Calu3 (cell line): ENCODE results near the gene FBXW8. TPM values are rescaled to one million over a fixed set of nuclear protein-coding genes. Genes with fewer than 3 reads are reported as not detected.

Source experiments
- BruUV-seq: library from RNA; stranded (reverse); fragments of 400-500 nt; replicated peaks from 2 replicates; lab custom pipeline; 2021; lab: Mats Ljungman, UMichigan
- CTCF ChIA-PET: fragments of 300-600 bp; sonication (Branson Sonifier 250); formaldehyde crosslinking; loops from one replicate; lab custom pipeline; 2022; ENCODE audit warnings: antibody characterized with exemption; lab: Charles Lee
- DNase-seq: peaks from one replicate; pipeline ENCODE4 v3.0.0; 2022
- H3K27ac Mint-ChIP-seq: one replicate; pipeline ENCODE4 v1.8.0; 2022; ENCODE audit warnings: mixed read lengths; ENCODE audit not compliant: unreplicated experiment
- H3K27me3 Mint-ChIP-seq: one replicate; pipeline ENCODE4 v1.8.0; 2022; ENCODE audit warnings: mixed read lengths; ENCODE audit not compliant: unreplicated experiment
- H3K36me3 Mint-ChIP-seq: one replicate; pipeline ENCODE4 v1.8.0; 2022; ENCODE audit warnings: mild to moderate bottlenecking, moderate library complexity, mixed read lengths; ENCODE audit not compliant: insufficient read depth, unreplicated experiment
- H3K4me1 Mint-ChIP-seq: one replicate; pipeline ENCODE4 v1.8.0; 2022; ENCODE audit warnings: mild to moderate bottlenecking, low read depth, mixed read lengths; ENCODE audit not compliant: unreplicated experiment
- H3K4me3 Mint-ChIP-seq: one replicate; pipeline ENCODE4 v1.8.0; 2022; ENCODE audit warnings: mild to moderate bottlenecking, low read depth, moderate library complexity, mixed read lengths; ENCODE audit not compliant: unreplicated experiment
- H3K9me3 Mint-ChIP-seq: one replicate; pipeline ENCODE4 v1.8.0; 2022; ENCODE audit warnings: low read depth, mixed read lengths; ENCODE audit not compliant: unreplicated experiment
- intact Hi-C: fragments of 100-400 bp; cut with micrococcal nuclease; formaldehyde crosslinking; loops from one replicate; pipeline ENCODE4 v1.10.0; 2022; ENCODE audit not compliant: unreplicated experiment
- total RNA-seq: library from RNA; stranded (reverse); gene quantifications from 2 replicates; pipeline ENCODE4 v1.2.3, GENCODE V29; 2022
- TF ChIP-seq, protein P1 (sequence below): fragments of 200-600 bp; IDR thresholded peaks from one replicate; pipeline ENCODE4 v1.8.0; 2022; ENCODE audit warnings: antibody characterized with exemption; ENCODE audit not compliant: unreplicated experiment

The FBXW8 gene
- total RNA-seq, 1 experiment from 2014 or later = 18.2 TPM

DNA sequence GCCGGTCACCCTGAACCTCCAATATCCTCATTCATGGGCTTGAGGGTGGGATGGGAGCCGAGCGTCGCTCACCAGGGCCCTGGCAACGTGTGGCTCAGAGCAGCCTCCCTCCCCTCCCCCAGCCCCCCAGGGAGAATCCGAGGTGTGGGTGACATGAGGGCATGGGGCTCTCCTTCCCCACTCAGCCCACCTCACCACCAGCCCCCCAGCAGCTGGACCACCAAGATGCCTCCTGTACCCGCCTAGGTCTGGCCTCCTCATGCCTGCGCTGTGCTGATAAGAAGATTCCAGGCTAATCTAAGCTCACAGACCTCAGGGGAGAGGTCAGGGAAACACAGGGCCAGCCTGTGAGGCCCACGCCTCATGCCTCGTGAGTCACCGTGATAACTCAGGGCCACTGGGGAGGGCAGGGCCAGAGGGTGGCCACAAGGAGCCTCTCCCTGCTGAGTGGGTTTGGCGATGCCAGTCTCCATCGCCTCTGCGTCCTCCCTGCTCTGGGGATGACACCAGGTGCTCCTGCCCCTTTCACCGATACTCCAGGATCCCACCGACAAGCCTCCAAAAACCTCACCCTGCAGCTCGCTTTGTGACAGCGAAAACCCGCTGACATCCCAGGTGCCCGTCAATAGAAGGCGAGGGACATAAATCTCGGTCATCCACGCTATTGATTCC lies 131.6 kb downstream of the FBXW8 start:
- intact Hi-C loops = loop anchor here (5.0 kb wide), 1 partner anchor 50 kb away; no protein-coding TSS in a partner anchor
- CTCF ChIA-PET = interaction anchor here (0.7 to 1.3 kb wide), 2 partner anchors 48 to 94 kb away, joined by 4 read pairs; no protein-coding TSS in a partner anchor
- Mint-ChIP-seq H3K4me1 (peaks cover 34% of the 10 kb centered on the region), H3K27me3 (no peaks in the 10 kb centered on the region), H3K36me3 (peaks cover 99% of the 10 kb centered on the region), H3K4me3 (peak overlapping the region; percentile 39), H3K27ac (peak overlapping the region; percentile 84), H3K9me3 (no peaks in the 10 kb centered on the region)
- TF ChIP-seq, protein P1, sequence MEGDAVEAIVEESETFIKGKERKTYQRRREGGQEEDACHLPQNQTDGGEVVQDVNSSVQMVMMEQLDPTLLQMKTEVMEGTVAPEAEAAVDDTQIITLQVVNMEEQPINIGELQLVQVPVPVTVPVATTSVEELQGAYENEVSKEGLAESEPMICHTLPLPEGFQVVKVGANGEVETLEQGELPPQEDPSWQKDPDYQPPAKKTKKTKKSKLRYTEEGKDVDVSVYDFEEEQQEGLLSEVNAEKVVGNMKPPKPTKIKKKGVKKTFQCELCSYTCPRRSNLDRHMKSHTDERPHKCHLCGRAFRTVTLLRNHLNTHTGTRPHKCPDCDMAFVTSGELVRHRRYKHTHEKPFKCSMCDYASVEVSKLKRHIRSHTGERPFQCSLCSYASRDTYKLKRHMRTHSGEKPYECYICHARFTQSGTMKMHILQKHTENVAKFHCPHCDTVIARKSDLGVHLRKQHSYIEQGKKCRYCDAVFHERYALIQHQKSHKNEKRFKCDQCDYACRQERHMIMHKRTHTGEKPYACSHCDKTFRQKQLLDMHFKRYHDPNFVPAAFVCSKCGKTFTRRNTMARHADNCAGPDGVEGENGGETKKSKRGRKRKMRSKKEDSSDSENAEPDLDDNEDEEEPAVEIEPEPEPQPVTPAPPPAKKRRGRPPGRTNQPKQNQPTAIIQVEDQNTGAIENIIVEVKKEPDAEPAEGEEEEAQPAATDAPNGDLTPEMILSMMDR = no peak
- BruUV-seq = no TSS peak
- peak; percentile 65 for DNase-seq

DNA sequence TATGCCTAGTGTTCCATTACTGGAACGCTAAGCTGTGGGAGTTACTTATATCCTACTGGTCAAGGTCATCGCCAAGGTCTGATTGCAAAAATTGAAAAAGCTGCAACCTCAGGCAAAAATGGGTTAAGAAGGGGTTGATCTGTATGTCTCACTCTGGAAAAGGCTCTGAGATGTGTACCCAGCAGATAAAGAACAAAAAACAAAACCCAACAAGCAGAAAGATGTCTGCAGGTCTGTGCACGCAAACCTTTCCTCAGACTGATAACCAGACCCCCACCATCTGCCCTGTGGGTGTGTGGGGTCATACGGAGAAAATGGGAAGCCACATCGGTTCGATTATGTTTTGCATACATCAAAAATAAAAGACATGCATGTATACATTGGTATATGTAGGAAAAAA lies 132.1 kb downstream of the FBXW8 start:
- no peak for DNase-seq
- peaks cover 99% of the 10 kb centered on the region for H3K36me3 Mint-ChIP-seq
- peak overlapping the region; percentile 84 for H3K27ac Mint-ChIP-seq
- CTCF ChIA-PET = interaction anchor here (0.7 to 1.3 kb wide), 2 partner anchors 48 to 93 kb away, joined by 4 read pairs; no protein-coding TSS in a partner anchor
- H3K27me3 Mint-ChIP-seq = no peaks in the 10 kb centered on the region
- intact Hi-C loops = loop anchor here (5.0 kb wide), 1 partner anchor 49 kb away; no protein-coding TSS in a partner anchor
- TF ChIP-seq, protein P1 = no peak
- peak overlapping the region; percentile 39 for H3K4me3 Mint-ChIP-seq
- H3K9me3 Mint-ChIP-seq = no peaks in the 10 kb centered on the region
- no TSS peak for BruUV-seq
- peaks cover 34% of the 10 kb centered on the region for H3K4me1 Mint-ChIP-seq

DNA sequence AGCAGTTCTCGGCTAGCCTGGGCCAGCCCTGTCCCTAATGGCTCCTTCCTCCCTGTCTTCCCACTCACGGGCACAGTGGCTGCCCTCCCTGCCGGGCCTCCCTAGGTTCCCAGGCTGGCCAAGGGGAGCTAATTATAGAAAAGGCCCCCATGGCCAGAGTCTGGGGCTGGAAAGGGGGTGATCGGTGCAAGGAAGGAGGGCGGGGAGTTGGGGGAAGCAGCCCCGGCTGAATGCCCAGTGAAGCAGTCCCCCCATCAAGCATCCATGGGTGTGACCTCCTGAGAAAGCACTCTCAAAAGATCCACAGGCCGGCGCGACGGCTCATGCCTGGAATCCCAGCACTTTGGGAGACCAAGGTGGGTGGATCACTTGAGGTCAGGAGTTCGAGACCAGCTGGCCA lies 133.6 kb downstream of the FBXW8 start:
- BruUV-seq = no TSS peak
- intact Hi-C loops = loop anchor here (5.0 kb wide), 1 partner anchor 48 kb away; no protein-coding TSS in a partner anchor
- TF ChIP-seq, protein P1 = no peak
- H3K27ac Mint-ChIP-seq = peak overlapping the region; percentile 42
- no peaks in the 10 kb centered on the region for H3K9me3 Mint-ChIP-seq
- H3K4me3 Mint-ChIP-seq = no peak overlapping the region
- CTCF ChIA-PET = interaction anchor here (0.8 kb wide), 1 partner anchor 86 kb away, joined by 3 read pairs; no protein-coding TSS in a partner anchor
- DNase-seq = no peak
- peaks cover 99% of the 10 kb centered on the region for H3K36me3 Mint-ChIP-seq
- peaks cover 42% of the 10 kb centered on the region for H3K4me1 Mint-ChIP-seq
- H3K27me3 Mint-ChIP-seq = no peaks in the 10 kb centered on the region

DNA sequence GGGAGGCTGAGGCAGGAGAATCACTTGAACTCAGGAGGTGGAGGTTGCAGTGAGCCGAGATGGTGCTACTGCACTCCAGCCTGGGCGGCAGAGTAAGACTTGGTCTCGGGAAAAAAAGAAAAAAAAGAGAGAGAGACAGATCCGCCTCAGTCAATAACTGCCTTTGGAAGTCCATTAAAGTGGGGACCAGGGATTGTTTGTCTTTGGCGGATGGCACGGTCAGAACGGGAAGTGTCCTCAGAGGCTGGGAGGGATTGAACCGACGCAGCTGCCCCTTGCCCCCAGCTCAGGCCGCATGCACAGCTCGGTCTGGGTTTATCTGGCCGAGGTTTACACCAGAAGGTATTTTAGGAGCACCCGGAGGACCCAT lies 134.0 kb downstream of the FBXW8 start:
- no peak for DNase-seq
- Mint-ChIP-seq H3K27ac (peak overlapping the region; percentile 42), H3K27me3 (no peaks in the 10 kb centered on the region), H3K4me1 (peaks cover 42% of the 10 kb centered on the region), H3K9me3 (no peaks in the 10 kb centered on the region), H3K4me3 (no peak overlapping the region), H3K36me3 (peaks cover 99% of the 10 kb centered on the region)
- CTCF ChIA-PET = no interaction called here
- intact Hi-C loops = loop anchor here (5.0 kb wide), 1 partner anchor 48 kb away; no protein-coding TSS in a partner anchor
- TF ChIP-seq, protein P1 = no peak
- no TSS peak for BruUV-seq
